ENCODE results near the gene FOXG1. TPM values are rescaled to one million over a fixed set of nuclear protein-coding genes. Genes with fewer than 3 reads are reported as not detected.

The FOXG1 gene
- total RNA-seq, 4 donors from 2014 or later, result 0.11 to 0.13 TPM; not detected in 2

DNA sequence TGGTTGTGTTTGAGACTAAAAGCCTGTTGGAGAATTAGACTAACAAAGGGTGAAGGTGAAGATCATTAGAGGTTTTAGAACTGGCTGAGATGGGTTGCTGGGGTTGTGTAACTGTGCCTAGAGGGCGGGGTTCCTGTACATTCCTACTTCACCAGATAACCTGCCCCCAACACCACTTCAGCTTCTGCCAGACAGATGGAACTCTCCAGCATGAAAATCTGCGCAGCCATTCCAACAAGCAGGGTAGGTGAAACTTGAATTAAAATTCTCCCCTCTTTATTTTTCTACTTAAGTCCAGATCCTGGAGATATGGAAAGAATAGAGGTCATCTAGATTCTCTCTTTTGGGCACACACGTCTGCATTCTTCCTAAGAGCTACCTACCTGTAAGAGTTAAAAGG lies 6.0 kb downstream of the FOXG1 start:
- H3K36me3 ChIP-seq, result no peaks in the 10 kb centered on the region
- DNase-seq, result no peak
- intact Hi-C loops (cut with DNase I), result no loop called here
- no peak for TF ChIP-seq POLR2A (IDR thresholded peaks at IDR 0.05)
- TF ChIP-seq, protein P1, sequence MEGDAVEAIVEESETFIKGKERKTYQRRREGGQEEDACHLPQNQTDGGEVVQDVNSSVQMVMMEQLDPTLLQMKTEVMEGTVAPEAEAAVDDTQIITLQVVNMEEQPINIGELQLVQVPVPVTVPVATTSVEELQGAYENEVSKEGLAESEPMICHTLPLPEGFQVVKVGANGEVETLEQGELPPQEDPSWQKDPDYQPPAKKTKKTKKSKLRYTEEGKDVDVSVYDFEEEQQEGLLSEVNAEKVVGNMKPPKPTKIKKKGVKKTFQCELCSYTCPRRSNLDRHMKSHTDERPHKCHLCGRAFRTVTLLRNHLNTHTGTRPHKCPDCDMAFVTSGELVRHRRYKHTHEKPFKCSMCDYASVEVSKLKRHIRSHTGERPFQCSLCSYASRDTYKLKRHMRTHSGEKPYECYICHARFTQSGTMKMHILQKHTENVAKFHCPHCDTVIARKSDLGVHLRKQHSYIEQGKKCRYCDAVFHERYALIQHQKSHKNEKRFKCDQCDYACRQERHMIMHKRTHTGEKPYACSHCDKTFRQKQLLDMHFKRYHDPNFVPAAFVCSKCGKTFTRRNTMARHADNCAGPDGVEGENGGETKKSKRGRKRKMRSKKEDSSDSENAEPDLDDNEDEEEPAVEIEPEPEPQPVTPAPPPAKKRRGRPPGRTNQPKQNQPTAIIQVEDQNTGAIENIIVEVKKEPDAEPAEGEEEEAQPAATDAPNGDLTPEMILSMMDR (IDR thresholded peaks at IDR 0.05), result no peak
- H3K4me1 ChIP-seq, result no peaks in the 10 kb centered on the region
- peaks cover 54% of the 10 kb centered on the region for H3K27me3 ChIP-seq
- no peaks in the 10 kb centered on the region for H3K9me3 ChIP-seq
- H3K4me3 ChIP-seq (replicated peaks in 1 of 3), result no peak overlapping the region
- WGBS, 2 donors, result 11 to 13% methylated on average over 3 of the region's 3 CpGs
- H3K27ac ChIP-seq, result no peak overlapping the region

DNA sequence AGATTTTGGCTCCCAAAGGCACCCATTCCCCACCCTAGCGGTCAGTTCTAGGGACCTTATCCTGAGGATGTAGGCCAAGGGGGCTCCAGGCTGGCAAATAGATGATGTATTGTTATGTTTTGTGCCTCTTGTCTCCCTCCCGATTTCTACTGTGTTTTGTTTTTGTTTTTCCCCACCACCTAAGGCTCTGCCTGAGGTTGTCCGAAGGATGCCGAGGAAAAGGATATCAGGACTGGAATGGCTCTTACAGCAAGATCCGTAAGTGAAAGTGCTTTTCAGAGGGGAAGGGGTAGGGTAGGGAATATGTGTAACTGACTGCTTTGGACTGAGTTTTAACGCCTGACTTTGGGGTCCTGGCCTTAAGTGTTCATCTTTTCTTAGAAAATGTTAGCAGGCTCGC lies 6.6 kb downstream of the FOXG1 start:
- no peak for DNase-seq
- intact Hi-C loops (cut with DNase I), result no loop called here
- WGBS, 2 donors, result 8 to 11% methylated on average over 7 of the region's 7 CpGs
- no peaks in the 10 kb centered on the region for H3K36me3 ChIP-seq
- no peaks in the 10 kb centered on the region for H3K9me3 ChIP-seq
- no peak overlapping the region for H3K4me3 ChIP-seq (replicated peaks in 1 of 3)
- peaks cover 54% of the 10 kb centered on the region for H3K27me3 ChIP-seq
- no peak overlapping the region for H3K27ac ChIP-seq
- no peak for TF ChIP-seq POLR2A (IDR thresholded peaks at IDR 0.05)
- H3K4me1 ChIP-seq, result no peaks in the 10 kb centered on the region

DNA sequence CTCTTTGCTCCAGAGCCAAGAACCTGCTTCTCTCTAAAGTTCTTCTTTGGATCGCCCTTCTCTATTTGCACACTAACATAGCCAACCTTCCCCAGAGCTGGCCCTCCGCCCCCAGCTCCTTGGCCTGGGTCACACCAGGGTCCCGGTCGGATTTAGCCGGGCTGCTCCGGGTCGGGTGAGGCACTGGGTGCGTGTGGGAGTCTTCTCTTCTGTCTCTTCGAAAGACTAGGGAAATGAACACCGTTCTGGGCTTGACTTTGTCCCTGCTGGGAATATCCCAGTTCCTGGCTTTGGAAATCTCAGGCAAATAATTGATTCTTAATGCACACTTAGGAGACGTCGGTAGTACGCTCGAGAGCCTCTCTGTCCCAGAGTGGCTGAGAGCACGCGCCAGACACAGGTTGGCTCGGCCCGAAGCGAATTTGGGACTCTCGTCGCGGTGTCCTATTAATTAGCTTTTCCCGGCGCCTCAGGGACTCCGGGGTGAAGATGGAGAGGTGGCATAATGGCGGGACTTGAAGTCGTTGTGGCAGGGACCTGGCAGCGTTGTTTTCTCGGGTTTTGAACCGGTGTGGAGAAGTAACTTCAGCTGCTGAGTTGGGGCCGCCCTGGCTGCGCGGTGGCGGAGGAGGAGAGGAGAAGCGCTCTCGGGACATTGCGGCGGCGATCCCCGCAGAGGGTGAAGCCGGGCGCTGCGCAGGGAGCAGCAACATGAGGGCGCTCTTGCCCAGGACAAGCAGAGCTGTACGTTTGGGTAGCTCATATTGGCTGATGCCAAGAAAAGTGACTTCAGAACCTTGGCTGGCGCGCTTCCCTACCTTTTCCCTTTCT lies 7.5 kb downstream of the FOXG1 start:
- no peak for DNase-seq
- H3K27ac ChIP-seq, result no peak overlapping the region

DNA sequence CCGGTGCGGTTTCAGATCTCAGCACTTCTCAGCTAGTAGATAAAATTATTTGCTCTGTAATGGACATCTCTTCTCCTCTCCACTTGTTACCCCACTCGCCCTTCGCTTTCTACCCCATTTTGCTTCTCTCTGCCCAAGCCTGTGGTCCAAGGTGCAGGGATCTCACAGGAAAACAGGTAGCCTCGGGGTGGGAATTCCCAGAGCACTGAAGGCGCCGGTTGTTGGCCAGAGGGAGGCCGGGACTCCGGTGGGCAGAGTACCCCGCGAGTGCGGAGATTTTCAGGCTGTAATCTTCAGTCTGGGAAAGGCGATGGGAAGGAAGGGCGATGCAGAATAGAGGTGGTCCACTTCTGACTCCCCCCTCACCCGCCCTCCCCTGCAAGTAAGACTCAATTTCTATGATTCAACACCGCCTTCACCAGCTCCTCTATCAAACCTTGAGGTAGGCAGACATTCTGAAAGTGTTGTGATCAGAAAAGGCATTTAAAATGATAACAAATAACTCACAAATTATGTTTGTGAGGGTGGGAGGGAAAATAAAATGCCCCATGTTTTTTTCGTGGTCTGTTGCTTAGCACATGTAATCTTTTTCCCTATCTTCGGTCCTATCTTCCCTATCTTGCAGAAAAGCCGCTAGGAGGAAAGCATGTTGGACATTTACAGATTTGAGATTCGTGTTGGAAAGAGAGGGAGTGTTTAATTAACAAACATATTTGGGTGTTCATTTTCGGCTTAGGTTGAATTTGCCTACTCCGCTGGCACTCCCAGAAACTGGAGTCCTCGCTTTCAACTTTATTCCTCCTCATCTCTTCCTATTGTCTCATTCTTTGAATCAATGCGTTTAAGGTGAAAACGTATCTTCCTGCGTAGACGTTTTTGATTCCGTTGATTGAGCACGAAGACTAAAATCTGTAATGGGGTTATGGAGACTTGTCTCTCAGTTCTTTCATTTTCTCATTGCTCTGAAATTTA lies 8.5 kb downstream of the FOXG1 start:
- 10 to 11% methylated on average over 28 to 29 of the region's 29 CpGs for whole genome bisulfite sequencing, 2 donors
- peaks cover 54% of the 10 kb centered on the region for H3K27me3 ChIP-seq

More for the DNA sequence above, 7.5 kb downstream of the FOXG1 start:
- intact Hi-C loops (cut with DNase I), result no loop called here
- Histone ChIP-seq H3K4me1 (no peaks in the 10 kb centered on the region), H3K4me3 (replicated peaks in 1 of 3) (no peak overlapping the region), H3K9me3 (no peaks in the 10 kb centered on the region), H3K36me3 (no peaks in the 10 kb centered on the region), H3K27me3 (peaks cover 54% of the 10 kb centered on the region)
- TF ChIP-seq POLR2A (IDR thresholded peaks at IDR 0.05), result no peak
- TF ChIP-seq, protein P1 (IDR thresholded peaks at IDR 0.05), result no peak
- 6 to 9% methylated on average over 45 to 46 of the region's 47 CpGs for WGBS, 2 donors

More for the DNA sequence above, 8.5 kb downstream of the FOXG1 start:
- Histone ChIP-seq H3K9me3 (no peaks in the 10 kb centered on the region), H3K4me3 (replicated peaks in 1 of 3) (no peak overlapping the region), H3K4me1 (no peaks in the 10 kb centered on the region), H3K36me3 (no peaks in the 10 kb centered on the region), H3K27ac (no peak overlapping the region)
- no peak for DNase-seq
- TF ChIP-seq, protein P1 (IDR thresholded peaks at IDR 0.05), result no peak
- no peak for TF ChIP-seq POLR2A (IDR thresholded peaks at IDR 0.05)
- intact Hi-C loops (cut with DNase I), result no loop called here

All from thyroid gland (tissue), 4 donors.